Measurements from ENCODE around the gene HLCS.

Gene HLCS

GRCh38 chr21:36708286-36709029 lies 258.0 kb downstream of the HLCS start:
- Histone ChIP-seq H3K4me1 (ENCODE audit: control insufficient read depth, insufficient read depth, low read length) (peaks cover 22% of the 10 kb centered on the region), H3K9me3 (ENCODE audit: control insufficient read depth, low read length) (no peaks in the 10 kb centered on the region), H3K9ac (ENCODE audit: low read length) (no peak overlapping the region), H3K4me3 (ENCODE audit: low read length) (no peak overlapping the region), H3K27me3 (ENCODE audit: control insufficient read depth, insufficient read depth, low read length) (peaks cover 80% of the 10 kb centered on the region), H3K36me3 (ENCODE audit: control insufficient read depth, insufficient read depth, low read length) (no peaks in the 10 kb centered on the region)

GRCh38 chr21:36707763-36708285 lies 258.6 kb downstream of the HLCS start:
- Histone ChIP-seq H3K9me3 (ENCODE audit: control insufficient read depth, low read length) (no peaks in the 10 kb centered on the region), H3K27me3 (ENCODE audit: control insufficient read depth, insufficient read depth, low read length) (peaks cover 86% of the 10 kb centered on the region), H3K4me3 (ENCODE audit: low read length) (no peak overlapping the region), H3K36me3 (ENCODE audit: control insufficient read depth, insufficient read depth, low read length) (no peaks in the 10 kb centered on the region), H3K9ac (ENCODE audit: low read length) (no peak overlapping the region), H3K4me1 (ENCODE audit: control insufficient read depth, insufficient read depth, low read length) (peaks cover 22% of the 10 kb centered on the region)

- no peaks in the 10 kb centered on the region for H3K9me3 ChIP-seq (ENCODE audit: control insufficient read depth, low read length)
- H3K4me1 ChIP-seq (ENCODE audit: control insufficient read depth, insufficient read depth, low read length): peaks cover 22% of the 10 kb centered on the region
- no peak overlapping the region for H3K9ac ChIP-seq (ENCODE audit: low read length)
- H3K4me3 ChIP-seq (ENCODE audit: low read length): no peak overlapping the region
- no peaks in the 10 kb centered on the region for H3K36me3 ChIP-seq (ENCODE audit: control insufficient read depth, insufficient read depth, low read length)
- H3K27me3 ChIP-seq (ENCODE audit: control insufficient read depth, insufficient read depth, low read length): peaks cover 90% of the 10 kb centered on the region
Measured at GRCh38 chr21:36706951-36707762, 259.3 kb downstream of the HLCS start.

GRCh38 chr21:36706482-36706852 lies 260.0 kb downstream of the HLCS start:
- Histone ChIP-seq H3K4me1 (ENCODE audit: control insufficient read depth, insufficient read depth, low read length) (peaks cover 24% of the 10 kb centered on the region), H3K4me3 (ENCODE audit: low read length) (no peak overlapping the region), H3K36me3 (ENCODE audit: control insufficient read depth, insufficient read depth, low read length) (no peaks in the 10 kb centered on the region), H3K9me3 (ENCODE audit: control insufficient read depth, low read length) (no peaks in the 10 kb centered on the region), H3K27me3 (ENCODE audit: control insufficient read depth, insufficient read depth, low read length) (peaks cover 94% of the 10 kb centered on the region), H3K9ac (ENCODE audit: low read length) (no peak overlapping the region)

- no peaks in the 10 kb centered on the region for H3K9me3 ChIP-seq (ENCODE audit: control insufficient read depth, low read length)
- no peak overlapping the region for H3K4me3 ChIP-seq (ENCODE audit: low read length)
- H3K4me1 ChIP-seq (ENCODE audit: control insufficient read depth, insufficient read depth, low read length): peaks cover 30% of the 10 kb centered on the region
- H3K9ac ChIP-seq (ENCODE audit: low read length): no peak overlapping the region
- no peaks in the 10 kb centered on the region for H3K36me3 ChIP-seq (ENCODE audit: control insufficient read depth, insufficient read depth, low read length)
- H3K27me3 ChIP-seq (ENCODE audit: control insufficient read depth, insufficient read depth, low read length): peaks cover 100% of the 10 kb centered on the region
Measured at GRCh38 chr21:36705679-36706481, 260.6 kb downstream of the HLCS start.

- Histone ChIP-seq H3K9me3 (ENCODE audit: control insufficient read depth, low read length) (no peaks in the 10 kb centered on the region), H3K4me1 (ENCODE audit: control insufficient read depth, insufficient read depth, low read length) (peaks cover 38% of the 10 kb centered on the region), H3K4me3 (ENCODE audit: low read length) (no peak overlapping the region), H3K9ac (ENCODE audit: low read length) (no peak overlapping the region), H3K36me3 (ENCODE audit: control insufficient read depth, insufficient read depth, low read length) (no peaks in the 10 kb centered on the region), H3K27me3 (ENCODE audit: control insufficient read depth, insufficient read depth, low read length) (peaks cover 100% of the 10 kb centered on the region)
Measured at GRCh38 chr21:36704958-36705678, 261.4 kb downstream of the HLCS start.

GRCh38 chr21:36704281-36704957 lies 262.1 kb downstream of the HLCS start:
- Histone ChIP-seq H3K9me3 (ENCODE audit: control insufficient read depth, low read length) (no peaks in the 10 kb centered on the region), H3K4me1 (ENCODE audit: control insufficient read depth, insufficient read depth, low read length) (peaks cover 42% of the 10 kb centered on the region), H3K36me3 (ENCODE audit: control insufficient read depth, insufficient read depth, low read length) (no peaks in the 10 kb centered on the region), H3K4me3 (ENCODE audit: low read length) (no peak overlapping the region), H3K9ac (ENCODE audit: low read length) (no peak overlapping the region), H3K27me3 (ENCODE audit: control insufficient read depth, insufficient read depth, low read length) (peaks cover 100% of the 10 kb centered on the region)

GRCh38 chr21:36703626-36704280 lies 262.7 kb downstream of the HLCS start:
- Histone ChIP-seq H3K4me1 (ENCODE audit: control insufficient read depth, insufficient read depth, low read length) (peaks cover 40% of the 10 kb centered on the region), H3K9ac (ENCODE audit: low read length) (no peak overlapping the region), H3K36me3 (ENCODE audit: control insufficient read depth, insufficient read depth, low read length) (no peaks in the 10 kb centered on the region), H3K4me3 (ENCODE audit: low read length) (no peak overlapping the region), H3K9me3 (ENCODE audit: control insufficient read depth, low read length) (no peaks in the 10 kb centered on the region), H3K27me3 (ENCODE audit: control insufficient read depth, insufficient read depth, low read length) (peaks cover 98% of the 10 kb centered on the region)

- H3K9me3 ChIP-seq (ENCODE audit: control insufficient read depth, low read length): no peaks in the 10 kb centered on the region
- no peak overlapping the region for H3K4me3 ChIP-seq (ENCODE audit: low read length)
- peaks cover 97% of the 10 kb centered on the region for H3K27me3 ChIP-seq (ENCODE audit: control insufficient read depth, insufficient read depth, low read length)
- peaks cover 38% of the 10 kb centered on the region for H3K4me1 ChIP-seq (ENCODE audit: control insufficient read depth, insufficient read depth, low read length)
- no peak overlapping the region for H3K9ac ChIP-seq (ENCODE audit: low read length)
- H3K36me3 ChIP-seq (ENCODE audit: control insufficient read depth, insufficient read depth, low read length): no peaks in the 10 kb centered on the region
Measured at GRCh38 chr21:36703123-36703522, 263.3 kb downstream of the HLCS start.

- H3K9ac ChIP-seq (ENCODE audit: low read length): no peak overlapping the region
- H3K4me3 ChIP-seq (ENCODE audit: low read length): no peak overlapping the region
- no peaks in the 10 kb centered on the region for H3K9me3 ChIP-seq (ENCODE audit: control insufficient read depth, low read length)
- H3K4me1 ChIP-seq (ENCODE audit: control insufficient read depth, insufficient read depth, low read length): peaks cover 39% of the 10 kb centered on the region
- no peaks in the 10 kb centered on the region for H3K36me3 ChIP-seq (ENCODE audit: control insufficient read depth, insufficient read depth, low read length)
- H3K27me3 ChIP-seq (ENCODE audit: control insufficient read depth, insufficient read depth, low read length): peaks cover 97% of the 10 kb centered on the region
Measured at GRCh38 chr21:36702622-36702968, 263.9 kb downstream of the HLCS start.
